T follicular helper cell (primary cell): ENCODE results near the gene TRIM26.
"Not testable (repeated sequence)": the region's sequence is repeated elsewhere in the genome, so short reads cannot be mapped to it uniquely, and the experiment has no call there.

Source experiments
- DNase-seq: peaks from one replicate; pipeline ENCODE4 v3.0.0-alpha.2; 2020; ENCODE audit warnings: low read depth

The TRIM26 gene

GRCh38 chr6:30171677-30172471 is 41.3 kb downstream of the TRIM26 start:
- no peak for DNase-seq

DNA sequence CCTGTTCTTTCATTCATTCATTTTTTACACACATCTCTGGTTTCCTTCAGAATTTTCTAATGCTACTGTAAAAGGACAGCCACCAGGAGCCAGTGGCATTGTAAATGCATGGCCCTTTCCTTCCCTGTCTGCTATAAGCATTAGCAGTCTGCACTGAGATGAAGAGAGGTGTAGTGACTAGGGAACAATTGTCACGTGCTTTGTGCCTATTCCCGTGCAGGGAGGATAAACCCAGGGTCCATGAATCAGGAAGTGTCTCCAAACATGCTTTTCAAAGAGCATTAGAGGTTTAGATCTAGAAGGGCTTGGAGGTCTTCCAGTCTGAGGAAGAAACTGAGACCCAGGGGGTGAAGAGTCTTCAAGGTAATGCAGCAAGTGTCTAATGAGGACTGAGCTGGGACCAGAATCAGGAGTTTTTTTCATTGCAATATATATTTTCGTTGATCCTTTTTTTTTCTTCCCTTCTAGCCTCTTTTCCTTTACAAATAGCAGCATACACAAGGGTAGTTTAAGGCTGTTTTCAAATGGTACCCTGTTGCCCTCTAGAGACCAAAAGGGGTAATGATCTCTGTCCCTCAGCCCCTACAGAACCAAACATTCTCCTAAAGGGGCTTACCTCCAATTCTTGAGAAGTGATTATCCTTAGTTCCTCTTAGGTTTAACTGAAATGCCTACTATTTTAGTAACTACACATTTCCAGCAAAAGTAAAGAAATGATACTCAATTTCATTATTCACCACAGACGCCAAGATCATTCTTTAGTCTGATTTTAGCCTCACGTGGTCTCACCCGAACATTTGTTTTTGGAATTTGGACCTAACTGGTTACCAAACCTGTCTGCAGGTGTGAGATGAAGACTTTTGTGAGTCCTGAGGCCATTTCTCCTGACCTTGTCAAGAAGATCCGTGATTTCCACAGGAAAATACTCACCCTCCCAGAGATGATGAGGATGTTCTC is 43.3 kb downstream of the TRIM26 start:
- no peak for DNase-seq

DNA sequence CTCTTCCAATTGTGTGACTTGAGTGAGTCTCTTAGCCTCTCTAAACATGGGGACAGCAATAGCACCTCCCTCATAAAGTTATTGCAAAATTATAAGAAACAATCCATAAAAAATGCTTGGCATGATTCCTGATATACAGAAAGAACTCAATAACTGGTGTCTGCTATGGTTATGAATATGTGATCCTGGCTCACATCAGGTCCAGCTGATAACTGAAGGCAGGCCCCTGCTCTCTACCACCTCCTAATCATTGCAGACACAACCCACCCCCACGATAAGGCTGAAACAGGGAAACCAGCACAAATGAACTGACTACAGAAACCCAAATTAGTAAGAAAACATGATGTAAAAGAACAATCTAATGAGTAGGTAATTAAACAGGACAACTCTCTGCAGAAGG is 44.5 kb downstream of the TRIM26 start:
- no peak for DNase-seq

- no peak for DNase-seq
Observed at GRCh38 chr6:30167101-30167500, 46.1 kb downstream of the TRIM26 start.

- not testable (repeated sequence) for DNase-seq
Observed at GRCh38 chr6:30165238-30165637, 48.0 kb downstream of the TRIM26 start.

GRCh38 chr6:30164714-30165113 is 48.5 kb downstream of the TRIM26 start:
- no peak for DNase-seq

DNA sequence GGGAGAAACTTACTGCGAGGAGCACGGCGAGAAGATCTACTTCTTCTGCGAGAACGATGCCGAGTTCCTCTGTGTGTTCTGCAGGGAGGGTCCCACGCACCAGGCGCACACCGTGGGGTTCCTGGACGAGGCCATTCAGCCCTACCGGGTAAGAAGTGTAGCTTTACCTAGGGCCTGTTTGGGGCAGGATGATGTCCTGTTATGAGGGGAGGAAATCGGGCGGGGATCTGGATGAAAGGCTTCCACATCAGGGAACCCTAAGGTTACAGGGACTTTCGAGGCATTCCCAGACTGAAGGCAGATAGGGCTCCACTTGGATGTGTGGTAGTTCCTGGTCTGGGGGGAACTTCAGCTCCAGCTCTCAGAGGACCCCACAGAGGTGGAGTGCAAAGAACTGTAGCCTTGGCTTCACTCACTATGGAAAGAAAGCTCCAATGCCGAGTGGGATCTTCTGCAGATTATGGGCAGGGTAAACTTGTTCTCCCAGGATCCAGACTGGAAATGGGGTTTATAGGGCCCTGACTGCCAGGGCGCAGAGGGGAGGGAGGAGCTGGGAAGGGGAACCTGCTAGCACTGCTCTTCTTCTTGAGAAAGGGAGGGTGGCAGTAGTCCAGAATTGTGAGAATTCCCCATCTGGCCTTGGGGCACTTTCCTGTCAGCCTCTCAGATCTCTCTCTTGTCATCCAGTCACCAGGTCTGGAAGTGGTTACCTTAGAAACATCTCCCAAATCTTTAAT is 49.1 kb downstream of the TRIM26 start:
- no peak for DNase-seq

- no peak for DNase-seq
Observed at GRCh38 chr6:30163090-30163917, 49.9 kb downstream of the TRIM26 start, which contains the start of gene TRIM15. TSS of gene TRIM15 (plus strand) at chr6:30163546. CDS start at chr6:30163685, 139 bp downstream.

GRCh38 chr6:30162265-30163089 is 50.7 kb downstream of the TRIM26 start:
- no peak for DNase-seq

DNA sequence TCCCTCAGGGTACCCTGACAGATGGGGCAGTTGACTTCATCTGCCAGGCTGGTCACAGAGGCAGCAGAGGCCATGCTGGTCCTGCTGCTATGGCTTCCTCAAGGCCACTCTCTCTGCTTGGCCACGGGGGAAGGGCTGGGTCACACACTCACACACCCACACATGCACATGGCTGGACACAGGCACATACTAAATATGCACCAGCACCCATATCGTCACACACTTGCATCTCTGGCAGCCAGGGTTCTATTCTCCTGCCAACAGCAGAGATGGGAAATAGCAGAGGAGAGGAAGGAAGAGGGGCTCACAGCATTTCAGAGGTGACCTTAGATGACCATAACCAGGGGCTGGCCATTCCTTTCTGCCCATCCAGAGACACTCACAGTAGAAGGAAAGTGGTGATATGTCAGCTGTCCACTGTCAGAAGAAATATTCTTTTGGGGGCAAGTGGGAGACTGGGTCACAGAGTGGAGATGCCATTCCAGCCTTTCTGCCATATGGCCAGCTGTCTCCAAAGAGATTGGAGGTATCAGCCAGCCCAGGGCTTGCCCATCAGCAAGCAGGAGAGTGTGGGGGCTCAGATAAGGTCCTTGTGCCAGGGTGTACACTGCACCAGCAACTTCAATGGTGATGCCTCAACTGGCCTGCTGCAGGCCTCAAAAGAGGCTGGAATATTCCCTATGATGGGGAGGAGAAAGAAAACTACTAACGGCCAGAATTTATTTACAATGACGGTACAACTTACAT is 52.2 kb downstream of the TRIM26 start, which contains the start of gene TRIM10:
Gene TRIM10 (minus strand): TSS at position 427 of the 747 bp plus-strand sequence. CDS start 353 bp downstream, at position 74.
- no peak for DNase-seq

- DNase-seq = no peak
Observed at GRCh38 chr6:30160008-30160784, 53.0 kb downstream of the TRIM26 start.

- DNase-seq = no peak
Observed at GRCh38 chr6:30158475-30159040, 54.6 kb downstream of the TRIM26 start.

GRCh38 chr6:30157999-30158398 is 55.2 kb downstream of the TRIM26 start:
- no peak for DNase-seq

GRCh38 chr6:30157581-30157980 is 55.6 kb downstream of the TRIM26 start:
- DNase-seq = no peak

DNA sequence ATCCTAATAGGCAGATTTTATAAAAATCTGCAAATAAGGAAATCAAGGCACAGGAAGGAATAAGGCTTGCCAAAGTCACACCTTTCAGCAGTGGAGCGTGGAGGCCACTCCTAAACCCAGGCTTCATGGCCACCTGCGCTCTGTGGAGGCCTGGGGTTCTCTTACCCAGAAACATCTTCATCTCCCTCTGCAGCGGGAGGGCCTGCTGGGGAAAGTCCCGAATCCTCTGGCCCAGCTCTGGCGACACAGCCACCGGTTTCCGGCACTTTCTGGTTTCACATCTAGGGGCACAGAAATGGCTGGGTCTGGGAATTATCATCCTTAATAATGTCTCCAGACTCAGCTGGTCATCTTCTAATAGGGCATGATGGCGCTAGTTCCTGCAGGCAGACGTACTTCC is 56.4 kb downstream of the TRIM26 start:
- DNase-seq = no peak

DNA sequence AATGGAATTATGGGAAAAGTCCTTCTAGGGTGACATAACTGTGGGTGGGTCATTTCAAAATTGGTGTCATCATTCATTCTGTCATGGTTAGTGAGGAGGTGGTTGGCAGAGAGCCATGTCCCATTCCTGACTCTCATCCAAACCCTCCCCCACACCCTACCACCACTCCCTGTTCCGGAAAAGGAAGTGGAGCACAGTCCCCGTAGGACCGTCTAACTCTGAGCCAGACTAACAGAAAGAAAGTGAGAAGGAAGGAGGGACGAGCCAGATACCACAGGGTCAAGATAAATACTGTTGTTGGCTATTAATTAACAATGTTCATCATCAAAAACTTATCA is 57.0 kb downstream of the TRIM26 start:
- no peak for DNase-seq

DNA sequence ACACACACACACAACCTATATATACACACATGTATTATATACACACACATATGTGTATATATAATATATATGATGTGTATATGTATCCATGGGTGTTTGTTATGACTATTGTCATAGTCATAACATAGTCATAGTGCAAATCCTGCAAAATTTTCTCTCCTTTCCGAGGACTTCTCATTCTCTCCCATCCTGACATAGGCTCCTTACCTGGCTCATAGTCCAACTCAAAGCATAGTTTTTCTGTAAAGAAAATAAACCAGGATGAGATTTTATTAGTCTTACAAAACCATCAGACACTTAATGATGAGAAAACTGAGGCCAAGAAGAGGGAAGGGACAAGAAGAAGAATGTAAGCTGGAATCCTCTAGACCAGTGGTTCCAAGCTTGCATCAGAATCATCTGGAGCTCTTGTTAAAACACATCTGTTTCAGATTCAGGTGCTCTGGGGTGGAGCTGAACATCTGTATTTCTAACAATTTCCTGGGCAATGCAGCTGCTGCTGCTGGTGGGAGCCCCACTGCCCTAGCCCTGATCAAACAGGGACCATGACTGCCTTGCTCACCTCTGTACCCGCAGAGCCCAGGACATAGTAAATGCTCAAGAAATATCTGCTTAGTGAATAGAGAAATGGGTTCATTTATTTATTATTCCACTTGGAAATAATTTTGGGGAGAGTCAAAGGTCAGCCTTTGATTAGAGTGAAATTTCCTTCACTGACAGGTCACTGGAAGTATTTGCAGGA is 57.5 kb downstream of the TRIM26 start:
- no peak for DNase-seq
